ENCODE measurements around the gene PHACTR3.

Gene PHACTR3

DNA sequence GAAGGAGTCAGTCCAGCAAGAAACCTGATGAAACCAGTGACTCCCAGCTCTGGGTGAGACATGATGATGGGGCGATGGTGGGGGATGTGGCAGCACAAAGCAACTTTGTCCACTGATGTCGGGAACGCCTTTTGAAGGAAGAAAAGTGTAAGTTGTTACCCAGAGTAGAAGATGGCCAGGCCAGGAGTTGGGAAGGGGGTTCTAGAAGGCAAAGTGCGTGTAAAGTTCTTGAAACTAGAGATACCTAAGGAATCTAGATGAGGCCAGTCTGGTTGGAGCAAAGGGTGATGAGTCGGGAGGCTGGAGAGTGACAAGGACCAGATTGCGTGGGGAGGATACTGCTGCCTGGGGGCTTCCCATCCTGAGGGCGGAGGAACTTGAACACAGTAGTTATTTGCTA is 117.0 kb downstream of the PHACTR3 start:
- DNase-seq (ENCODE audit: extremely low spot score, insufficient read length, low read depth) (no peak), FAIRE-seq (no peak)

DNA sequence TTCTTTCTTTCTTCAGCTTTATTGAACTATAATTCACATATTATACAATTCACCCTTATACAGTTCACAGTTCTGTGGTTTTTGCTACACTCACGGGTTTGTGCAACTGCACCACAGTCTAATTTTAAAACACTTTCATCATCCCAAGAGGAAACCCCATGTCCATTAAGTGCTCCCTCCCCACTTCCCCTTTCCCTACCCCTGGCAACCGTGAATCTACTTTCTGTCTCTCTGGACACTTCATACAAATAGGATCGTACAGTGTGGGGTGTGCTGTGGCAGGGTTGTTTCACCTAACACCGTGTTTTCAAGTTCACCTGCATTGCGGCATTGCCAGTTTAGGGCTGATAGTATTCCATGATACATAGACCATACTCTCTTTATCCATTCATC is 118.8 kb downstream of the PHACTR3 start:
- FAIRE-seq: no peak
- DNase-seq (ENCODE audit: extremely low spot score, insufficient read length, low read depth): no peak

DNA sequence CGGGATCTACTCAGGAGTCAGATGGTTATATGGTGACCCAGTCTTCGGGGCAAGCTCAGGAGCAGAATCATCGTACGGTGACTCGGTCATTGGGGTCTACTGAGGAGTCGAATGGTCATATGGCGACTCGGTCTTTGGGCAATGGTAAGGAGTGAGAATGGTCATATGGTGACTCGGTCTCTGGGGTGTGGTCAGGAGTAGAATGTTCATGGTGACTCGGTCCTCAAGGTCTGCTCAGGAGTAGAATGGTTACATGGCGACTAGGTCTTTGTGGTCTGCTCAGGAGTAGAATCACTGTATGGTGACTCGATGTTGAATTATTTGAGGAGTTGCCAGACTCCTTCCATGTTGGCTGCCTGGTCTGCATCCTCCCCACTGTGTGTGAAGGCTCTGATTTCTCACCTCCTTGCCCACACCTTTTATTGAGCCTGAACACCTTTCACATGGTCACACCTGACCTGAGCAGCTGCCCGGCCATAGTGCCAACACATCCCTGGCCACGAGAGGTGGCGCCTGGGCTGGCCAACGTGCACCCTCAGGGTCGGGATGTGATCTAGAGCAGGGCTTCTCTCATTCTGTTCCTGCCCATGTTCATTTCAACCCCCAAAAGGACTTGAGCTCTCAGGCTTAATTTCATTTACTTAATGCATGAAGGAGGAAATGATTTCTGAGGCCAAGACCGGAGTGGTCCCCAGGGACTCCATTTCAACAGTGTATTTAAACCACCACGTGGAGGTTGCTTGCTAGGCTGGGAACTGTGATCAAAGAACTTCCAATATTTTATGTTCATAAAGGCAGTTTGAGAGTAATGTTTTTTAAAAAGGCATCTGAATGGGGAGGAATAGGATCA is 119.5 kb downstream of the PHACTR3 start:
- FAIRE-seq: no peak
- no peak for DNase-seq (ENCODE audit: extremely low spot score, insufficient read length, low read depth)

DNA sequence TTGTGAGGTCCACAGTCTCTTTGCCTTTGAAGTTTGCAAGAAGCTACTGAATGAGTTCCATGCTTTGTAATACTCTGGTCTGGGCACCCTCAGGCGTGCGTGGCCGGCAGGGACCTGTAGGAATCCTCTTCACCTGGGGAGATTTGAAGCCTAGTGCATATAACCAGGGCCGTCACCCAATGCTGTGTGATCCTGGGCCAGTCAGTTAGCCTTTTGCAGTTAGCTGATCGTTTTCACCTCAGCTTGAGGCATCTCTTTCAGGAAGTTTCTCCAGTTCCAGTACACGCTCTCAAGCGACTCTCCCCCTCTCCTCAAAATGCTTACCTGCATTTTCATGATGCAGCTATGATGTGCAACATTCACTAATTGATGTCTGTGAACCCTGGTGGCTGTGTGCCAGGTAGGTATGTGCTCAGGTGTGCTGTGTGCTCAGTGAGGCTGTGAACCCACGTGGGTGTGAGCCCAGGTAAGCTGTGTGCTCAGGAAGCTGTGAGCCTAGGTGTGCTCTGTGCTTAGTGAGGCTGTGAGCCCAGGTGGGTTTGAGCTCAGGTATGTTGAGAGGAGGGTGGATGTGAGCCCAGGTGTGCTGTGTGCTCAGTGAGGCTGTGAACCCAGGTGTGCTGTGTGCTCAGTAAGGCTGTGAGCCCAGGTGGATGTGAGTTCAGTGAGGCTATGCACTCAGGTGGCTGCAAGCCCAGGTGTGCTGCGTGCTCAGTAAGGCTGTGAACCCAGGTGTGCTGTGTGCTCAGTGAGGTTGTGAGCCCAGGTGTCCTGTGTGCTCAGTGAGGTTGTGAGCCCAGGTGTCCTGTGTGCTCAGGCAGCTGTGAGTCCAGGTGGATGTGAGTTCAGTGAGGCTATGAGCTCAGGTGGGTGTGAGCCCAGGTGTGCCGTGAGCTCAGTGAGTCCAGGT is 120.4 kb downstream of the PHACTR3 start:
- DNase-seq (ENCODE audit: extremely low spot score, insufficient read length, low read depth) (no peak), FAIRE-seq (no peak)

DNA sequence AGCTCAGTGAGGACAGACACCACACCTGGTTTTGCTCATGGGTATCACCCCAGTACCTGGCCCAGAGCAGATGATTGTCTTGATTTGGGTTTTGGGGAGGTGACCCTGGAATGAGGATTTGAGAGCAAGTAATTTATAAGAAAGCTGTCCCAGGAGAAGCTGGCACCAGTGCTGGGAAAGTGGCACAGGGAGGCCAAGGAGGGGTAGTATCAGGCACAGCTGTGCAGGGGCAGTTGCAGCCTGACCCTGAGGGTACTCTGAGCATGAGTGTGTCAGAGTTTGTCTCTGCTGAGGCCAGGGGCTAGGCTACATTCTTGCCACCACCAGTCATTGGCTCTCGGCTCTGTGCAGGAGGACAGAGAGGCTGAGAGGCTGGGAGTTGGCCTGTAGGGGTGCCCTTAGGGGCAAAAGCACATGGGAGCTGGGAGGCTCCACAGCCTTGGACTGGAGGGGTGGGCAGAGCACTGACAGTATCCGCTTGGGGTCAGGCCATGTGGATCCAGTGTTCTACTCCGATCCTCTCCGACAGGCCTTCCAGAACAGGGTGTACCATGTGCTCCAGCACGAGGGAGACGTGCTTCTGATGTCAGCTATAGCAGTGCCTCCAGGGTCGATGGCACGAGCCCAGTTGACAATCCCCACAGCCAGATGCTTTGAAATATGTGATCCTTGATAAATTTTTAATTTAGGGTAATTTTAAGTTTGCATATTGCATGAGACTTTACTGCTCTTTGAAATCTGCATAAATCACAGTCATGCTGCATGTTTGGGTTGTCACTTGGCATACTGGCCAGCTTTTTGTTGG is 121.3 kb downstream of the PHACTR3 start:
- DNase-seq (ENCODE audit: extremely low spot score, insufficient read length, low read depth): no peak
- no peak for FAIRE-seq

DNA sequence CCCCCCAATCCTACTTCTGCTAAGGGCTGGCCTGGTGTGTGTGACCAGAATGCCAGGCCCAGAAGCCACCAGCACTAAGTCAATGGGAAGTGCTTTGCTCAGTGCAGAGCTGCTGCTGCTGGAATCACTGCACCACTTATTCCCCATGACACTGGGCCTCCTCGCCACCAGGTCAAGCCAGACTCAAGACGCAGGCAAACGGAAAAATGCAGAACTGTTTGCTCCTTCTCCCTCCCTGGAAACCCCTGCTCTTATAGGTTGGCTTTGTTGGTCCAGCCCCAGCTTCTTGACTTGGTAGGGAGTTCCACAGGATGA is 121.9 kb downstream of the PHACTR3 start:
- FAIRE-seq (no peak), DNase-seq (ENCODE audit: extremely low spot score, insufficient read length, low read depth) (no peak)

DNA sequence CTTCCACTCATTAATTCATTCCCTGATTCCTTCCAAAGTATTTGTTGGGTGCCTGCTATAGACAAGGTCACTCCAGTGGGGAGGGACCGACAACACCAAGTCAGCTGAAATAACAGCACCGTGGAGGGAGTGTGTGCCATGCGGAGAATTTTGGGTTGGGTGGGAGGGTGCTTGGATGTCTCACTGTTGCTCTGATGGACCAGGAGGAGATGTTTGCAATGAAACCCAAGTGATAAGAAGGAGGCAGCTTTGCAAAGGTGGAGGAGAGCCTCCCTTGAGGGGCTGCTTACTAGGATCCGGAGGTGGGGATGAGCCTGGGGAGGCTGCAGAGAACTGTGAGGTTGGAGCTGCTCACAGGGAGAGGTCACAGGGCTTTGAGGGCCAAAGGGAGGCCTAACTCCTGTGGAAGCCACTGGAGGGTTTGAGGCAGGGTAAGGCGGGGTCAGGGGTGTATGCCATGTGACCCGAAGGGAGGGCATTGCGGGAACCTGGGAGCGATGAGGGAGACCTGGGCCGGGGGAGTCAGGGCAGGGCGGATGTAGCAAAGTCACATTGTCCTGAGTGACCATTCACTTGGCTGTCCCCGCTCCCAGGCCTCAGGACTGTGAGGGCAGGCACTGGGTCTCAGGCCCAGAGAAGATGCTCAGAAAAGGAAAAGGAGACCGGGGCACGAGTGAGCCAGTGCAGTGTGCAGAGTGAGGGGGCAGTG is 124.5 kb downstream of the PHACTR3 start:
- no peak for FAIRE-seq
- no peak for DNase-seq (ENCODE audit: extremely low spot score, insufficient read length, low read depth)

DNA sequence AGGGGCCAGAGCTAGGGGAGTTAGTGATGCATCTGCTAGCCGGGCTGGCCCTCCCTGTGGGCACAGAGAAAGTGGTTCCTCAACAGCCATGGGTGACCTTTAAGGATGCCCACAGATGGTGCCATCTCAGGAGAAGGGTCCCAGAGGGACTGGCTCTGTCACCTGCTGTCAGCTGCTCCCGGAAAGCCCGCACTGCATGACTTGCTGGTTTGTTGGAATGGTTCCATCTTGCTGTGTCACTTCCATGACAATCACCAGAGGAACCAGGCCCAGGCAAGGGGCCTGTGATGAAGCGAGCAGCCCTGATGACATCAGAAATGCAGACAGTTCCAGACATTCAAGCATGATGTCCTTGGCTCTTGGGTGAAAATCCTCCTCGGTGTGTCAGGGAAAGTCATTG is 125.2 kb downstream of the PHACTR3 start:
- FAIRE-seq (no peak), DNase-seq (ENCODE audit: extremely low spot score, insufficient read length, low read depth) (no peak)

DNA sequence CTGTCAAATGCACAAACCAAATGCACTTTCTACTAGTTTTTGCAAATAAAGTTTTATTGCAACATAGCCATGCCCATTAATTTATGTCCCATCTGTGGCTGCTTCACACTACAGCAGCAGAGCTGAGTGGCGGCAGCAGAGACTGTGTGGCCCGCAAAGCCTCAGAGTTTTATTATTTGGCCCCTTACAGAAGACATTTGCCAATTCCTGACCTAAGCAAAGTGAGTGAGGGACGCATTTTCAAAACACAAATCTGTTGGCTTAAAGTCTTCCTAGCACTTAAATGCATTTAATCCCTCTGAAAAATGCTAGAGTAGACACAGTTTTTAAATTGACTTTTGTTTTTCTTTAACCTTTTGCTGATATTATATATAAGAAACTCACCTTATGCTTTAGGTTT is 126.4 kb downstream of the PHACTR3 start:
- no peak for FAIRE-seq
- DNase-seq (ENCODE audit: extremely low spot score, insufficient read length, low read depth): no peak

DNA sequence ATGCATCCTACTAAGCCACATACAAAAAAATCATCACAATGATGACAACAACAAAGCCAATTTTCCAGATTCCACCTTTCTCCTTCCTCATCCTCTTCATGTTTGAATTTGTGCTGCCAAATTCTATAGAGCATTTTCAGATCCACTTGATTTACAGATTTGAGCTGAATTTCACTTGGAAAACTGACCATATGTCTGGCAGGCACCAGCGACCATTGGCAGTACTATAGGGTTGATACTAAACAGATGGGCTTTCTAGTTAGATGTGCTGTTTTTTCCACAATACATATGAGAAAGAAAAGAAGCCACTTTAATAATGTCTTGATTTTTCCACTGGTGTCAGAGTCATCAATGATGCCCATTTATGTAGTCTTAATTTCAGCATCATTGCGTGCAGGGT is 127.0 kb downstream of the PHACTR3 start:
- no peak for FAIRE-seq

DNA sequence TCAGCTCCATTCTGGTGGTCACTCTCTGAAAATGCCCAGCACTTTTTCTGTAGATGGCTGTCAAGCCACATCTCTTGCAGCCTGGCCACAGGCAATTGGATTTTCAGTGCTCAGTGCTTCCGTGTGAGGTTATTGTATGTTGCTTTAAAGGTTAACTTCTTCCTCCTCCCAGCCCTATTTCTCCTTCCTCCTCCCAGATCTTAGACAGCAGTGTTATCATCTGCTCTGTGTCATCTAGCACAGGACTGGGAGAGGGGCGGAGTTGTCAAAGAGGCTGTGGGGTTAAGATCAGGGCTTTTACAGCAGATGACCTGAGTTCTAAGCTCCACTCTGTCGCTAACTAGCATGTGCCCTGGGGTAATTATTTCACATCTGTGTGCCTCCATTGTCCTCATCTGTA is 129.0 kb downstream of the PHACTR3 start:
- FAIRE-seq: no peak
- DNase-seq (ENCODE audit: extremely low spot score, insufficient read length, low read depth): no peak

More for the DNA sequence above, 127.0 kb downstream of the PHACTR3 start:
- no peak for DNase-seq (ENCODE audit: extremely low spot score, insufficient read length, low read depth)

DNA sequence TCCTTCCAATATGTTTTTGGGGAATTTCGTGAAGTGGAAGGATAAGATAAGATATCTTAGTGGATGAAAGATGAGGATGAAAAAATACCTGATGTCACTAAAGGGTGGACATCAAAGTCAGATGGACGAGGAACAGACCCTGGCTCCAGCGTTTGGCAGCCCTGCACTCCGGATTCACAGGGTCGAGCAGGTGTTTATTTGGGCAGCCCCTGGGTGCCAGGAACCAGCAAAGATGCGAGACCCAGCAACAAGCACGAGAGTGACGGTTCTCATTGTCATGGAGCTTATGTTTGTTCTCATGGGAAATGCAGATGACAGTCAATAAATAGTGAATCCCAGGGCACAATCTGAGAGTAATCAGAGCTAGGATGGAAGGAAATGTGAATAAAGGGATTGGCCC is 131.1 kb downstream of the PHACTR3 start:
- FAIRE-seq: no peak
- DNase-seq (ENCODE audit: extremely low spot score, insufficient read length, low read depth): no peak

DNA sequence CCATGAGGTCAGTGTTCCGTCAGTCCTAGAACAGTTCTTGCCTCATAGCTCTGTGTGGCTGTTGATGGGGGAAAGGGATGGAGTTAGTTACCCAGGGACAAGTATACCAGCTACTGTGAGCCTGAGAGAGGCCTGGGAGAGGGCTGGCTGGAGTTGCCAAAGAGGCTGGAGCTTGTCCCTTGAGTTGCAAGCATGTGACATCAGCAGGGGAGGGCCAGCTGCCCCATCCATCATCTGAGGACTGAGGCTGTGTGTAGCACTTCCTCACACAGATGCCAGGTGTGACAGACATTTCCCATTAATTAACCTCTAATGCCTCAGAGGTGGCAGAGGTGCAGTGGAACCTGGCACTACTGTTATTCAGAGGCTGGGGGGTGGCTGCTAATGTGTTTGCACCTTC is 131.6 kb downstream of the PHACTR3 start:
- FAIRE-seq (no peak), DNase-seq (ENCODE audit: extremely low spot score, insufficient read length, low read depth) (no peak)

DNA sequence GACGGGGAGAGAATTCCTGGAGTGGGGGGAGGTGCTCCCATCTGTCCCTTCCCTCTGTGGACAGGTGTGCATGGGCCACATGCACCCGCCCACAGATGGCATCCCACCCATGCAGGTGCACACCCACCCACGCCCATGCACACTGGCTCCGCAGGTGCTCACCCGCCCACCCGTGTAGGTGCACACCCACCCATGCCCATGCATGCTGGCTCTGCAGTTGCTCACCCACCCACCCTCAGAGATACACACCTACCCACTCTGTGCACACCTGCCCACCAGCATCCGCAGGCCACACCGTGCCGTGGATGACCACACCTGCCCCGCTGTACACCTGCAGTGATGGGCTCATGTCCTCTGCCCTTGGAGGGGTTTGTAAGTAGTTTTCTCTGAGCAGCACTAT is 132.0 kb downstream of the PHACTR3 start:
- FAIRE-seq: no peak
- DNase-seq (ENCODE audit: extremely low spot score, insufficient read length, low read depth): no peak

DNA sequence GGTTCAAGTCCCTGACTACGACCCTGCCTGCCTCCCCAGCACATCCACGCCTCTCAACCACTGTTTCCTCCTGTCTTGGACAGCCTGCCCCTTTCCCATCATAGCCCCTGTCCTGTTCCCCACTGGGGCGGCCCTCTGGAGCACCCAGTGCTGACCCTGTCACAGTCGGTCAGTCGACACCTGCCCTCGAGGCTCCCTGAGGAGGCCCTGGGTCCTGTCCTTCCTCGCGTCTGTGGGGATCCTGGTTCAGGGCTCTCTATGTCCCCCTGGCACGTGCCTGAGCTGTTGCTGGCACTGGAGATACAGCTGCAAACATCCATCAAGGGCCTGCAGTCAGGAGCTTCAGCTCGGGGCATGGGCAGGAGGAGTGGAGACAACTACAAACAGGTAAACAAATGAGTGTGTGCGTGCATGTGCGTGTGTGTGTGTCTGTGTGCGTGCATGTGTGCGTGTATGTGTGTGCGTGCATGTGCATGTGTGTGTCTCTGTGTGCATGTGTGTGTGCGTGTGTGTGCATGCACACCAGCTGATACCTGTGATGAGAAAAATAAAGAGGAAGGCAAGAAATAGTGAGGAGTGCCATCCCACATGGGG is 132.8 kb downstream of the PHACTR3 start:
- FAIRE-seq: no peak
- DNase-seq (ENCODE audit: extremely low spot score, insufficient read length, low read depth): no peak

DNA sequence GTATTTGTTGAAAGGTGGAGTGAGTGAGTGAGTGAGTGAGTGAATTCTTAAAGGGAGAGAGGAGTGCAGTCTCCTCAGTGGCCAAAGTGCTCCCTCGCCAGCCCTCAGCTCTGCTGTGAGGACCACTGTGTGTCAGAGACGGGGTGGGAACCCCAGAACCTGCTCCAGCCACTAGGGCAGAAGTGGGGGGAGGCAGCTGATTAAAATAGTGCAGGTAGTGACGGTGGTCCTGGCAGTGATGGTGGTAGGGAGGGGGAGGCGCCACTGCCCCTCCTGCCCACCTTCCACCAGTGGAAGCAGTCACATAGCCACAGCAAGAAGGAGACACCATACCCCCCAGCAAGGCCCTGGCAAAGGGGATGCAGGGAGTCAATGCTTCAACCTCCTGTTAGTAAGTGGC is 133.5 kb downstream of the PHACTR3 start:
- no peak for FAIRE-seq

DNA sequence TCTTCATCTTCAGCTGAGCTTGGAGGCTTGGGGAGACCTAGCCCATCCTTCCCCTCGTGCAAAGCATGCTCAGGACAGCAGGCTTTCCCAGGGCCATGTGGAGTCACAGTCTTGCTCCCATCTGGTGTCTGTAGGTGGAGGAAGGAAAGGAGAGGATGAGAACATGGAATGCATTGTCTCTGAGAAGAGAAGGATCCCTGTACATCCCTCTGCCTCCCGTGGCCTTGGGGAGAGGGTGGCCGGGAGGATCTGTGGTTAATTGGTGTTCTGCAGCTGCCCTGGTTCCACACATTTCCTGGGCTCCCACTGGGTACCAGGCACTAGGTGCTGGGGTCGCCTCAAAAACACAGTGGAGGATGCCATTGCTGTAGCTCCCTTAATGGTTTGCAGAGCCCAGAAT is 134.5 kb downstream of the PHACTR3 start:
- FAIRE-seq (no peak), DNase-seq (ENCODE audit: extremely low spot score, insufficient read length, low read depth) (no peak)

More for the DNA sequence above, 133.5 kb downstream of the PHACTR3 start:
- no peak for DNase-seq (ENCODE audit: extremely low spot score, insufficient read length, low read depth)

DNA sequence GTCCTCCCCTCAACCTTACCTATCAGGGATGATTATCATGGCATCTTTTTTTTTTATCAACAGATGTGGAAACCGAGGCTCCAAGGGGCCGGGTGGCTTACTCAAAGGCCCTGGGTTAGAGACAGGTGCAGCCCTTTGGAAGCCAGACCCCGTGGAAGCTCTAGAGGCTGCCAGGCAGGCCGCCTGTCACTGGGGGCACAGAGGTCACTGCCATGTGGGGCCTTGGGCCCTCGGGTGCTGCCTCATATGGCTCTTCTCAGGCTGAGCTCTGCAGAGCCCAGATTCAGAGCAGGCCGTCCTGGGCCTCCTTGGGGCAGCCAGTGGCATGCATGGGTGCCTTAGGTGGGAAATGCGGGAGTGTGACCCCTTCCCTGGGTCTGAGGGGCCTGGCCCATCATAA is 136.3 kb downstream of the PHACTR3 start:
- FAIRE-seq (no peak), DNase-seq (ENCODE audit: extremely low spot score, insufficient read length, low read depth) (no peak)

DNA sequence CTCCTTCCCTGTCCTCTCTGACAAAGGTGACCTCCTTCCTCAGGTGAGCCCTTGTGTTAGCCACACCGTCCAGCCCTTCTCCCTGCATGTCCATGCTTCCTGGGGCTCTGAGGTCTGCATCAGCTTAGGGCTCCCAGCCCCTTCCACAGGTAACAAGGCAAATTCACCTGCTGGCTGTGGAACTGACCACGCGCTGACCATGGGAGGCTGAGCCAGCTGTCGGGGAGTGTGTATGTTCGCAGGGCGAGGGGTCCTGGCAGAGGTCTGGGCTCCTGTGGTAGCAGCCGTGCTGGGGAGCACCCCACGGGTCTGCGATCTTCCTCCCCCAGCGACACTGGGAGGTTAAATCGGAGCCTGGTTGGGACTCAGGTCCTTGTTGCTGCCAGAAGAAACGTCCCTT is 136.7 kb downstream of the PHACTR3 start:
- FAIRE-seq (no peak), DNase-seq (ENCODE audit: extremely low spot score, insufficient read length, low read depth) (no peak)
